Transverse colon (tissue), 4 donors: Measurements from ENCODE around the gene MAGI1.

ENCODE experiments used
- EP300 ChIP-seq: sonication (generic); formaldehyde crosslinking; IDR thresholded peaks from one replicate; pipeline ENCODE4 v1.6.1; 2017; ENCODE audit warnings: antibody characterized with exemption, low read depth
- POLR2A ChIP-seq: fragments of 450-650 bp; IDR thresholded peaks from one replicate; pipeline ENCODE4 v1.6.1; 2016; ENCODE audit warnings: antibody characterized with exemption, mild to moderate bottlenecking, moderate library complexity
- POLR2AphosphoS5 ChIP-seq, 3 donors: sonication (generic); formaldehyde crosslinking; IDR thresholded peaks; one replicate each; pipeline ENCODE4 v1.6.1; 2016; ENCODE audit warnings: antibody characterized with exemption in 3 of 3
- TF ChIP-seq, protein P1 (sequence below), 5 experiments: fragments of 200-600 bp in 3 of 5; fragments of 450-650 bp in 2 of 5; sonication (generic) in 3 of 5; IDR thresholded peaks; 1 replicate in 2 of 5; 2 replicates in 3 of 5; pipeline ENCODE4 v1.5.1; 2016 to 2017; ENCODE audit warnings: antibody characterized with exemption in 5 of 5, inconsistent platforms in 3 of 5, mild to moderate bottlenecking in 2 of 5, moderate library complexity in 1 of 5

DNA sequence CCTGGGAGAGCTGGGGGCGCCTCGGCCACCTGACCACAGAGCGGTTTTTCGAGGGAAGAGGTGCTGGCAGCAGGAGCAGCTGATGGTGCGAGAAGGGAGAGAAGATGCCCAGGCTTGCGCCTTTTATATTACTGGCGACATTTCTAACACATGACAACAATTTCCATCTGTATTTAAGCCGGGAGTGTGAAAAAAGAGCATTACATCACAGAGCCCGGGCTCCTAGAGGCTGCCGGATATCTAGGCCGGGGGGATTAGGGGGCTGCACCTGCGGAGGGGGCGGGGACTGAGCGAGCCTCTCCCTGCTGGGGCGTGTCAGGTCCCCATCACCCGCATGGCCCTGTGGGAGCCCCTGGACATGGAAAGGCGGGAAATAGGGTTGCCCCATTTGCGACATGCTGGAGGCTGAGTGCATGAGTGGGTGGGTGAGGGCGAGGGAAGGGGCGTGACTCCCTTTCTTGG, 440.7 kb downstream of the MAGI1 start:
- TF ChIP-seq POLR2AphosphoS5 (IDR thresholded peaks at IDR 0.05) (no peak), POLR2A (no peak), EP300 (no peak)
- TF ChIP-seq, protein P1, sequence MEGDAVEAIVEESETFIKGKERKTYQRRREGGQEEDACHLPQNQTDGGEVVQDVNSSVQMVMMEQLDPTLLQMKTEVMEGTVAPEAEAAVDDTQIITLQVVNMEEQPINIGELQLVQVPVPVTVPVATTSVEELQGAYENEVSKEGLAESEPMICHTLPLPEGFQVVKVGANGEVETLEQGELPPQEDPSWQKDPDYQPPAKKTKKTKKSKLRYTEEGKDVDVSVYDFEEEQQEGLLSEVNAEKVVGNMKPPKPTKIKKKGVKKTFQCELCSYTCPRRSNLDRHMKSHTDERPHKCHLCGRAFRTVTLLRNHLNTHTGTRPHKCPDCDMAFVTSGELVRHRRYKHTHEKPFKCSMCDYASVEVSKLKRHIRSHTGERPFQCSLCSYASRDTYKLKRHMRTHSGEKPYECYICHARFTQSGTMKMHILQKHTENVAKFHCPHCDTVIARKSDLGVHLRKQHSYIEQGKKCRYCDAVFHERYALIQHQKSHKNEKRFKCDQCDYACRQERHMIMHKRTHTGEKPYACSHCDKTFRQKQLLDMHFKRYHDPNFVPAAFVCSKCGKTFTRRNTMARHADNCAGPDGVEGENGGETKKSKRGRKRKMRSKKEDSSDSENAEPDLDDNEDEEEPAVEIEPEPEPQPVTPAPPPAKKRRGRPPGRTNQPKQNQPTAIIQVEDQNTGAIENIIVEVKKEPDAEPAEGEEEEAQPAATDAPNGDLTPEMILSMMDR (IDR thresholded peaks at IDR 0.05): no peak
